ENCODE data around the gene IRF9. TPM values are rescaled to one million over a fixed set of nuclear protein-coding genes. Genes with fewer than 3 reads are reported as not detected.

IRF9 gene
- total and polyA plus RNA-seq, 2 donors, result 117 to 167 TPM

DNA sequence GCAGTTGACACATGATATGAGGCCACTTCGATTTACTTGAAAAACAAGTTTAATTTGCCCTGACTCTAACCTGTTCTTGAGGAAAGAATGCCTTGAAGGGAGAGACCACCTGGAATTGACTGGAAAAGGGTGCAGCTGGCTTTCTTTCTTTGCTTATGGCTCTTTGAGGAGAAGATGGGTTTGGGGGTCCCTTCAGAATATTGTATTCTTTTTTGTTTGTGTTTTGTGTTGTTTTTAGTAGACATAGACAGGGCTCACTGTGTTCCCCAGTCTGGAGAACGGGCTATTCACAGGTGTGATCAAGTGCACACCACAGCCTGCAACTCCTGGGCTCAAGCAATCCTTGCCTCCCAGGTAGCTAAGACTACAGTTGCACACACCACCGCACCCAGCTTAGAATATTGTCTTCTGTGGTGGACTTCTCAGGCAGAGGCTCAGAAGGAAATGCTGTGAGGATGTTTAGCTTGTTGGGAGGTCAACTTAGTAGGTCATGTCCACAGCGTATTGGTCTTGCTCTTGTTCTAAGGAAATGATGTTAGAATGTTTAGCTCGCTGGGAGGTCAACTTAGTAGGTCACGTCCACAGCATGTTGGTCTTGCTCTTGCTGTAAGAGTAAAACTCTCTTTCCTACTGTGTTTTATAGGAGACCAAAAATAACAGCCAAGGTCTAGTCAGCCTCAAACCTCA, 44.8 kb upstream of the IRF9 start:
- Histone ChIP-seq H3K9me3 (ENCODE audit: control insufficient read depth in 2 of 2, insufficient read depth in 1 of 2, low read length in 1 of 2) (no peaks in the 10 kb centered on the region), H3K36me3 (ENCODE audit: control insufficient read depth in 2 of 2, insufficient read depth in 2 of 2, low read length in 1 of 2) (peaks cover 37 to 43% of the 10 kb centered on the region in 2 donors), H3K4me1 (ENCODE audit: control insufficient read depth in 2 of 2, insufficient read depth in 2 of 2, low read length in 2 of 2) (peaks cover 23 to 26% of the 10 kb centered on the region in 2 donors), H3K27me3 (ENCODE audit: control insufficient read depth in 2 of 2, insufficient read depth in 1 of 2, low read length in 1 of 2) (no peaks in the 10 kb centered on the region), H3K27ac (ENCODE audit: low read depth in 1 of 2, low read length in 1 of 2) (no peak overlapping the region), H3K4me3 (ENCODE audit: low read length in 2 of 2) (peak overlapping the region; percentile 74 to 93)
- no peak for DNase-seq (ENCODE audit: low read depth in 6 of 9, low spot score in 9 of 9)
- 97% methylated on average over 6 of the region's 6 CpGs for WGBS

DNA sequence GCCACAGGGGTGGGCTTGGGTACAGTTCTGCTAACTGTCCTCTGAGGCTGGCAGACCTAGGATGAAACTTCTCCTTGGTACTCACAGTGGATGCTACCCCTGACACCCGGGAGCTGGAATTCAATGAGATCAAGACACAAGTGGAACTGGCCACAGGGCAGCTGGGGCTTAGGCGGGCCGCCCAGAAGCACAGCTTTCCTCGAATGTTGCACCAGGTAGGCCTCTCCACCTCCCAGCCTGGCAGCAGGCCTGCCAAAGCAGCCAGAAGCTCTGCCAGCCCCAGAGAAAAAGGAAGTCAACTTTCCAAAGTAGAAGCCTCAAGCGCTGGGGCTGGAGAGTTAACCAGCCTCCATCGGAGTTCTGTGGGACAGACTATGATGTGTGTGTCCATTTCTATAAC, 43.9 kb upstream of the IRF9 start:
- no peak overlapping the region for H3K4me3 ChIP-seq (ENCODE audit: low read length in 2 of 2)
- no peak for DNase-seq (ENCODE audit: low read depth in 6 of 9, low spot score in 9 of 9)
- peaks cover 44 to 51% of the 10 kb centered on the region in 2 donors for H3K36me3 ChIP-seq (ENCODE audit: control insufficient read depth in 2 of 2, insufficient read depth in 2 of 2, low read length in 1 of 2)

DNA sequence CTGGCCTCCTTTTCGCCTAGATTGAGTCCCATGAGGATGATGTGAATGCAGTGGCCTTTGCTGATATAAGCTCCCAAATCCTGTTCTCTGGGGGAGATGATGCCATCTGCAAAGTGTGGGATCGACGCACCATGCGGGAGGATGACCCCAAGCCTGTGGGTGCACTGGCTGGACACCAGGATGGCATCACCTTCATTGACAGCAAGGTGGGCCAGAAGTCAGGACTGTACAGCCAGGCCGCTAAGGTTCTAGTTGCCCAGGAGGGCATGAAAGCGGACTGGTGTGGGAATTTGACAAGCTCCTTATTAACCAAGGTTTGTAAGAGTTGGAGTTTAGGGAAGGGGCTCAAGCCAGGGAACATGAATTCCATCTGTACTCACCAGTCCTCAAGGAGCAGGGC, 41.4 kb upstream of the IRF9 start:
- H3K4me1 ChIP-seq (ENCODE audit: control insufficient read depth in 2 of 2, insufficient read depth in 2 of 2, low read length in 2 of 2), result peaks cover 24 to 47% of the 10 kb centered on the region in 2 donors
- no peak overlapping the region for H3K27ac ChIP-seq (ENCODE audit: low read depth in 1 of 2, low read length in 1 of 2)
- DNase-seq (ENCODE audit: low read depth in 6 of 9, low spot score in 9 of 9), result no peak

More for the DNA sequence above, 43.9 kb upstream of the IRF9 start:
- no peaks in the 10 kb centered on the region for H3K27me3 ChIP-seq (ENCODE audit: control insufficient read depth in 2 of 2, insufficient read depth in 1 of 2, low read length in 1 of 2)
- H3K27ac ChIP-seq (ENCODE audit: low read depth in 1 of 2, low read length in 1 of 2), result no peak overlapping the region
- H3K9me3 ChIP-seq (ENCODE audit: control insufficient read depth in 2 of 2, insufficient read depth in 1 of 2, low read length in 1 of 2), result no peaks in the 10 kb centered on the region
- H3K4me1 ChIP-seq (ENCODE audit: control insufficient read depth in 2 of 2, insufficient read depth in 2 of 2, low read length in 2 of 2), result peaks cover 27 to 35% of the 10 kb centered on the region in 2 donors
- 96% methylated on average over 6 of the region's 6 CpGs for WGBS

DNA sequence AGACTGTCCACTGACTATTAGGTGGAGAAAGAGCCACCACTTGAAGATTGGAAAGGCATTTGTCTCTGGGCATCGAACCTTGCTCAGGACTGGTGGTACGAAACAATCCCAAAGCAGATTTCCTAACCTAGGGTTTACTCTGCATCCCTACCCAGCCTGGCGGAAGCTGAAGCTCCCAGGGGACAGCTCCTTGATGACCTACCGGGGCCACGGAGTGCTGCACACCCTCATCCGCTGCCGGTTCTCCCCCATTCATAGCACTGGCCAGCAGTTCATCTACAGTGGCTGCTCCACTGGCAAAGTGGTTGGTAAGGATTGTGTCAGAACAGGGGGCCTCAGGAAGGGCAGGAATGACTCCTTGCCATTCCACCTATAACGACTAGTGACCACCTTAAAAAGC, 39.9 kb upstream of the IRF9 start:
- H3K27ac ChIP-seq (ENCODE audit: low read depth in 1 of 2, low read length in 1 of 2), result no peak overlapping the region
- H3K4me3 ChIP-seq (ENCODE audit: low read length in 2 of 2), result no peak overlapping the region
- no peaks in the 10 kb centered on the region for H3K9me3 ChIP-seq (ENCODE audit: control insufficient read depth in 2 of 2, insufficient read depth in 1 of 2, low read length in 1 of 2)
- WGBS, result 97% methylated on average over 8 of the region's 8 CpGs
- H3K4me1 ChIP-seq (ENCODE audit: control insufficient read depth in 2 of 2, insufficient read depth in 2 of 2, low read length in 2 of 2), result peaks cover 16 to 38% of the 10 kb centered on the region in 2 donors
- DNase-seq (ENCODE audit: low read depth in 6 of 9, low spot score in 9 of 9), result no peak
- peaks cover 65 to 71% of the 10 kb centered on the region in 2 donors for H3K36me3 ChIP-seq (ENCODE audit: control insufficient read depth in 2 of 2, insufficient read depth in 2 of 2, low read length in 1 of 2)
- H3K27me3 ChIP-seq (ENCODE audit: control insufficient read depth in 2 of 2, insufficient read depth in 1 of 2, low read length in 1 of 2), result no peaks in the 10 kb centered on the region

More for the DNA sequence above, 41.4 kb upstream of the IRF9 start:
- Histone ChIP-seq H3K36me3 (ENCODE audit: control insufficient read depth in 2 of 2, insufficient read depth in 2 of 2, low read length in 1 of 2) (peaks cover 65 to 71% of the 10 kb centered on the region in 2 donors), H3K9me3 (ENCODE audit: control insufficient read depth in 2 of 2, insufficient read depth in 1 of 2, low read length in 1 of 2) (no peaks in the 10 kb centered on the region), H3K27me3 (ENCODE audit: control insufficient read depth in 2 of 2, insufficient read depth in 1 of 2, low read length in 1 of 2) (no peaks in the 10 kb centered on the region), H3K4me3 (ENCODE audit: low read length in 2 of 2) (no peak overlapping the region)
- 97% methylated on average over 6 of the region's 6 CpGs for WGBS

DNA sequence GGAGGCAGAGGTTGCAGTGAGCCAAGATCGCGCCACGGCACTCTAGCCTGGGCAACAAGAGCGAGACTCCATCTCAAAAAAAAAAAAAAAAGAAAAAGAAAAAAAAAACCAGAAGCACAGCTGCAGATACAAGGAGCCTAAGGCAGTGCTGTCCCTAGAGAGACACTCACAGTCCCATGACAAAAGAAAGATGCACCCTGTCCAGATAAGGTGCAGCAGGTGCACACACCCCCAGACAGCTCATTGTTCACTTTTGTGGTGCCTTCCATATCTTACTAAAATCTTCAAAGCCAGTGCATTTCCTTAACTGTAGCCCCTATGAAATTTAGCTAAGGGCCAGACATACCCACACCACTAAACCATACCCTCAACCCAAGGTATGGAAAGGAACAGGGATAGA, 38.6 kb upstream of the IRF9 start:
- DNase-seq (ENCODE audit: low read depth in 6 of 9, low spot score in 9 of 9), result peak in 1 of 9 donors; percentile 63
- Histone ChIP-seq H3K36me3 (ENCODE audit: control insufficient read depth in 2 of 2, insufficient read depth in 2 of 2, low read length in 1 of 2) (peaks cover 61 to 63% of the 10 kb centered on the region in 2 donors), H3K9me3 (ENCODE audit: control insufficient read depth in 2 of 2, insufficient read depth in 1 of 2, low read length in 1 of 2) (no peaks in the 10 kb centered on the region), H3K4me1 (ENCODE audit: control insufficient read depth in 2 of 2, insufficient read depth in 2 of 2, low read length in 2 of 2) (peaks cover 6 to 31% of the 10 kb centered on the region in 2 donors), H3K4me3 (ENCODE audit: low read length in 2 of 2) (no peak overlapping the region), H3K27ac (ENCODE audit: low read depth in 1 of 2, low read length in 1 of 2) (peak overlapping the region in 1 of 2 donors; percentile 80), H3K27me3 (ENCODE audit: control insufficient read depth in 2 of 2, insufficient read depth in 1 of 2, low read length in 1 of 2) (no peaks in the 10 kb centered on the region)
- 67% methylated on average over 4 of the region's 4 CpGs for WGBS

DNA sequence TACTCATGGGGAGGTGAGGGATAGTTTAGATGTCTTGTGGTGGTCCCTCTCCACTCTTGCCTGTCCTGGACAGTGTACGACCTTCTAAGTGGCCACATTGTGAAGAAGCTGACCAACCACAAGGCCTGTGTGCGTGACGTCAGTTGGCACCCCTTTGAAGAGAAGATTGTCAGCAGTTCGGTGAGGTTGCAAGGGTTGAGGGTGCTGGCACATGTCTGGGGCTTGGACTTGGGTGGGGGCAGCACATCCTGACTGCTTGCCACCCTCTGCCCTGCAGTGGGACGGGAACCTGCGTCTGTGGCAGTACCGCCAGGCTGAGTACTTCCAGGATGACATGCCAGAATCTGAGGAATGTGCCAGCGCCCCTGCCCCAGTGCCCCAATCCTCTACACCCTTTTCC, 38.2 kb upstream of the IRF9 start:
- Histone ChIP-seq H3K4me3 (ENCODE audit: low read length in 2 of 2) (no peak overlapping the region), H3K4me1 (ENCODE audit: control insufficient read depth in 2 of 2, insufficient read depth in 2 of 2, low read length in 2 of 2) (peaks cover 5 to 31% of the 10 kb centered on the region in 2 donors), H3K27me3 (ENCODE audit: control insufficient read depth in 2 of 2, insufficient read depth in 1 of 2, low read length in 1 of 2) (no peaks in the 10 kb centered on the region), H3K36me3 (ENCODE audit: control insufficient read depth in 2 of 2, insufficient read depth in 2 of 2, low read length in 1 of 2) (peaks cover 58 to 59% of the 10 kb centered on the region in 2 donors), H3K27ac (ENCODE audit: low read depth in 1 of 2, low read length in 1 of 2) (peak overlapping the region; percentile 54 to 80), H3K9me3 (ENCODE audit: control insufficient read depth in 2 of 2, insufficient read depth in 1 of 2, low read length in 1 of 2) (no peaks in the 10 kb centered on the region)
- 96% methylated on average over 8 of the region's 8 CpGs for WGBS
- no peak for DNase-seq (ENCODE audit: low read depth in 6 of 9, low spot score in 9 of 9)

DNA sequence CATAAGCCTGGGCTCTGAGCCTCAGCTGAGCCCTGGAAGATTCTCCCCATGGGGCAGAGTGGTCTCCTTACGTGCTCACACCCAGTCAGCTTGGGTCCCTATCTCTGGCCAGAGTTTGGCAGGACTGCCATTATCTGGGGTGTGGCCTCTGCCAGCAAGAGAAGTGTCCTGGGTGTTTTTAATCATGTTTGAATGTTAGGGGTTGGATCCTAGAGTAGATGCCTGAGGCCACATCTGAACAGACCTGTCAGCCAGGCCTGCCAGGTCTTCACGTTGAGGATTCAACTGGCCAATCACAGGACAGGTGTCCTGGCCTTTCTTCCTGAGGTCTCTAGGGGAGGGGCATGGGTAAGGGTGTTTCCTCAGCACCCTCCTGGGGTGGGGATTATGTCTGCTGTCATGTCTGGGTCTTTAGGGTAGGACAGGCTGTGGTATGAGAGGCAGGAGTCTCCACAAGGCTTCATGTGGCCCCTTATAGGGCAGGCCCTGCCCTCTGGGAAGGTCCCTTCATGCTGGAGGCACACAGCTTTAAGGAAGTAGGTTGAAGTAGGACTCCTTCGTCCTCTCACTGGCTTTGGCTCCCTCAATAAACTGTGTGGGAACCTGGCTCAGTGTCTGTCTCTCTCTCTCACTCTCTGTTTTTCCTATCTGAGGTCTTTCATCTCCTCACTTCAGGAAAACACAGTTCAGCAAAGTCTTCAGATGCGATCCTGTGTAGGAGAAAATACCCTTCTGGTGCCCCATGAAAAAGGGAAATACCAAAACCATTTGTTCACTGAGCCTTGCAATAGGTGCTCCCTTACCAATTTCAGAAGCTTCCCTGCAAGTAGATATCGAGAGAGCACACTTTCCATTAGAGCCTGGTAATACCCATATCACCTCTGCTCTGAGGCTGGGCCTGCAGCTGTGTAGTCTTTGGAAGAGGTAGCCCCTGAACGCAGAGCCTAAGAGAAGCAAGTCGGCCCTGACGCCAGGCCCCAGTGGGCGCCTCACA, 37.3 kb upstream of the IRF9 start:
- DNase-seq (ENCODE audit: low read depth in 6 of 9, low spot score in 9 of 9), result no peak
- H3K9me3 ChIP-seq (ENCODE audit: control insufficient read depth in 2 of 2, insufficient read depth in 1 of 2, low read length in 1 of 2), result no peaks in the 10 kb centered on the region
- 95% methylated on average over 9 of the region's 9 CpGs for WGBS
- no peak overlapping the region for H3K4me3 ChIP-seq (ENCODE audit: low read length in 2 of 2)
- peaks cover 5 to 31% of the 10 kb centered on the region in 2 donors for H3K4me1 ChIP-seq (ENCODE audit: control insufficient read depth in 2 of 2, insufficient read depth in 2 of 2, low read length in 2 of 2)
- H3K36me3 ChIP-seq (ENCODE audit: control insufficient read depth in 2 of 2, insufficient read depth in 2 of 2, low read length in 1 of 2), result peaks cover 50% of the 10 kb centered on the region in 2 donors
- no peaks in the 10 kb centered on the region for H3K27me3 ChIP-seq (ENCODE audit: control insufficient read depth in 2 of 2, insufficient read depth in 1 of 2, low read length in 1 of 2)
- peak overlapping the region in 1 of 2 donors; percentile 56 for H3K27ac ChIP-seq (ENCODE audit: low read depth in 1 of 2, low read length in 1 of 2)

DNA sequence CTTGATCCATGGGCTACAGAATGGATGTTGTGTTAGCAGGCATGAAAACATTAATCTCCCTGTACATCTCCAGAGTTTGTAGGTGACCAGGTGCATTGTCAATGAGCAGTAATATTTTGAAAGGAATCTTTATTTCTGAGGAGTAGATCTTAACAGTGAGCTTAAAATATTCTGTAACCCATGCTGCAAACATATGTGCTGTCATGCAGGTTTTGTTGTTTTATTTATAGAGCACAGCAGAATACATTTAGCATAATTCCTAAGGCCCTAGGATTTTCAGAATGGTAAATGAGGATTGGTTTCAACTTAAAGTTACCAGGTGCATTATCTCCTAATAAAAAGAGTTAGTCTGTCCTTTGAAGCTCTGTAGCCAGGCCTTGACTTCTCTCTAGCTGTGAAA, 34.1 kb upstream of the IRF9 start:
- Histone ChIP-seq H3K36me3 (ENCODE audit: control insufficient read depth in 2 of 2, insufficient read depth in 2 of 2, low read length in 1 of 2) (peaks cover 21% of the 10 kb centered on the region in 2 donors), H3K4me1 (ENCODE audit: control insufficient read depth in 2 of 2, insufficient read depth in 2 of 2, low read length in 2 of 2) (peaks cover 6 to 35% of the 10 kb centered on the region in 2 donors), H3K27me3 (ENCODE audit: control insufficient read depth in 2 of 2, insufficient read depth in 1 of 2, low read length in 1 of 2) (no peaks in the 10 kb centered on the region), H3K9me3 (ENCODE audit: control insufficient read depth in 2 of 2, insufficient read depth in 1 of 2, low read length in 1 of 2) (no peaks in the 10 kb centered on the region), H3K27ac (ENCODE audit: low read depth in 1 of 2, low read length in 1 of 2) (no peak overlapping the region), H3K4me3 (ENCODE audit: low read length in 2 of 2) (no peak overlapping the region)
- DNase-seq (ENCODE audit: low read depth in 6 of 9, low spot score in 9 of 9), result no peak

DNA sequence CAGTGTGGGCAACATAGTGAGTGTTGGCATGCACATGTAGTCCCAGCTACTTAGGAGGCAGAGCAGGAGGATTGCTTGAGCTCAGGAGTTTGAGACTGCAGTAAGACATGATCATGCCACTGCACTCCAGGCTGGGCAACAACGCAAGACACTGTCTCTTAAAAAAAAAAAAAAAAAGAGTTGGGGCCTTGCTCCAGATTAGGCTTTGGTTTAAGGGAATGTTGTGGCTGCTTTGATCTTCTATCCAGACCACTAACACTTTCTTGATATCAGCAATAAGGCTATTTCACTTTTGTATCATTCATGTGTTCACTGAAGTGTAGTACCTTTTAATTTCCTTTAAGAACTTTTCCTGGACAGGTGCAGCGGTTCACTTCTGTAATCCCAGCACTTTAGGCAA, 33.4 kb upstream of the IRF9 start:
- DNase-seq (ENCODE audit: low read depth in 6 of 9, low spot score in 9 of 9), result no peak
- H3K36me3 ChIP-seq (ENCODE audit: control insufficient read depth in 2 of 2, insufficient read depth in 2 of 2, low read length in 1 of 2), result peaks cover 16 to 17% of the 10 kb centered on the region in 2 donors
- H3K4me3 ChIP-seq (ENCODE audit: low read length in 2 of 2), result no peak overlapping the region
- no peak overlapping the region for H3K27ac ChIP-seq (ENCODE audit: low read depth in 1 of 2, low read length in 1 of 2)
- H3K4me1 ChIP-seq (ENCODE audit: control insufficient read depth in 2 of 2, insufficient read depth in 2 of 2, low read length in 2 of 2), result peaks cover 12 to 35% of the 10 kb centered on the region in 2 donors
- no peaks in the 10 kb centered on the region for H3K27me3 ChIP-seq (ENCODE audit: control insufficient read depth in 2 of 2, insufficient read depth in 1 of 2, low read length in 1 of 2)
- H3K9me3 ChIP-seq (ENCODE audit: control insufficient read depth in 2 of 2, insufficient read depth in 1 of 2, low read length in 1 of 2), result no peaks in the 10 kb centered on the region
- 99% methylated on average over 2 of the region's 2 CpGs for WGBS
